Heart left ventricle (tissue), 13 donors: Measurements from ENCODE around the gene TNRC6C.

Experiments
- CTCF ChIP-seq, 12 donors: fragments of 200-600 bp; sonication (generic) in 4 of 12; IDR thresholded peaks; one replicate each; pipeline versions ENCODE4 v1.5.0 to v1.8.0; 2018 to 2022; ENCODE audit warnings: antibody characterized with exemption in 12 of 12, mild to moderate bottlenecking in 5 of 12
- POLR2A ChIP-seq, 2 donors: fragments of 450-650 bp; IDR thresholded peaks; one replicate each; pipeline ENCODE4 v1.6.1; 2017; ENCODE audit warnings: antibody characterized with exemption in 2 of 2, mild to moderate bottlenecking in 2 of 2, moderate library complexity in 2 of 2
- donor health status: ischemic (EF 13 %, LVEDD 7.1; RV severe dilation, severe dysfunction).
- donor health status: DM: no; HTN: yes; CAD: no.
- donor health status: DM: no; HTN: no; CAD: no.
- donor health status: ischemic (EF 25% LVEDD 6.9; RV normal size, moderate dysfunction).
- donor health status: ischemic (EF 25% LVEDD 5.7; RV mildly dilated, moderate dysfunction).
- donor health status: ischemic (EF 35%, LVEDD 5.7; RV mildly dilated, moderate dysfunction).
- donor health status: nonischemic (EF 11% LVEDD 7.7; RV severe dilation, severe dysfunction).
- donor health status: DM: yes; HTN: yes; CAD: no.
- donor health status: PGD.
- donor health status: ischemic (EF 29% LVEDD 5.4; RV normal size, mild dysfunction).
- donor health status: nonischemic (EF 23%, LVEDD 6.1; RV moderate dilation, normal function).

- TF ChIP-seq CTCF (IDR thresholded peaks at IDR 0.05) (no peak), POLR2A (IDR thresholded peaks at IDR 0.05) (no peak)
Observed at GRCh38 chr17:78101542-78101941, 143.0 kb downstream of the TNRC6C start.
